Ovary (tissue), 3 donors: ENCODE data around the gene SCN5A.

Experiments
- CTCF ChIP-seq, 3 donors: fragments of 450-650 bp in 2 of 3; fragments of 200-600 bp in 1 of 3; IDR thresholded peaks; one replicate each; pipeline versions ENCODE4 v1.5.1 to v1.8.0; 2016 to 2022; ENCODE audit warnings: antibody characterized with exemption in 3 of 3, mild to moderate bottlenecking in 1 of 3
- POLR2A ChIP-seq: fragments of 450-650 bp; IDR thresholded peaks from one replicate; pipeline ENCODE4 v1.6.1; 2017; ENCODE audit warnings: antibody characterized with exemption, mild to moderate bottlenecking, moderate library complexity
- donor health status: DM: no; HTN: no; CAD: no.

GRCh38 chr3:38541806-38542205 is 107.7 kb downstream of the SCN5A start:
- TF ChIP-seq CTCF (IDR thresholded peaks at IDR 0.05) (no peak), POLR2A (no peak)
